Naive thymus-derived CD4-positive, alpha-beta T cell (primary cell): ENCODE measurements around the gene KCNC4. TPM values are rescaled to one million over a fixed set of nuclear protein-coding genes. Genes with fewer than 3 reads are reported as not detected.
A peak's percentile ranks its signal among the peaks of the same experiment; 100 is the strongest.

Experiments used
- ATAC-seq: fragments of 150-1000 bp; cut with Tn5 transposase; 2 replicates; pipeline ENCODE4 v1.10.0; 2021; ENCODE audit warnings: mild to moderate bottlenecking, moderate library complexity
- CTCF ChIA-PET: fragments of 350-600 bp; sonication (Branson Sonifier 250); formaldehyde crosslinking; loops from one replicate; lab custom pipeline; 2021; ENCODE audit warnings: antibody characterized with exemption; lab: Charles Lee
- POLR2A ChIA-PET: fragments of 350-600 bp; sonication (Branson Sonifier 250); formaldehyde crosslinking; loops from one replicate; lab custom pipeline; 2021; ENCODE audit warnings: antibody characterized with exemption, inconsistent platforms; lab: Charles Lee
- DNase-seq, 9 donors: peaks; one replicate each; pipeline versions ENCODE4 v3.0.0 to v3.0.0-alpha.2; 2020 to 2022; ENCODE audit warnings: mixed read lengths in 1 of 9
- H3K27ac ChIP-seq: one replicate; pipeline ENCODE4 v1.7.0; 2013; ENCODE audit warnings: mild to moderate bottlenecking, low read depth, low read length, moderate library complexity
- H3K27me3 ChIP-seq, 2 donors: one replicate each; pipeline ENCODE4 v1.7.0; 2013; ENCODE audit warnings: low read length in 2 of 2, mild to moderate bottlenecking in 2 of 2, moderate library complexity in 2 of 2; ENCODE audit not compliant: control insufficient read depth in 2 of 2, insufficient read depth in 2 of 2
- H3K36me3 ChIP-seq, 3 experiments: 1 replicate in 2 of 3; 2 replicates in 1 of 3; pipeline ENCODE4 v1.7.0; 2013; ENCODE audit warnings: low read length in 3 of 3, mild to moderate bottlenecking in 3 of 3, moderate library complexity in 1 of 3; ENCODE audit not compliant: insufficient read depth in 3 of 3, control insufficient read depth in 2 of 3
- H3K4me1 ChIP-seq, 2 donors: one replicate each; pipeline ENCODE4 v1.7.0; 2013; ENCODE audit warnings: low read length in 2 of 2, mild to moderate bottlenecking in 2 of 2, moderate library complexity in 1 of 2; ENCODE audit not compliant: control insufficient read depth in 2 of 2, insufficient read depth in 2 of 2
- H3K4me3 ChIP-seq: 2 replicates; pipeline ENCODE4 v1.7.0; 2013; ENCODE audit warnings: mild to moderate bottlenecking, low read length
- H3K9me3 ChIP-seq, 3 experiments: 1 replicate in 2 of 3; 2 replicates in 1 of 3; pipeline ENCODE4 v1.7.0; 2013; ENCODE audit warnings: low read length in 3 of 3; ENCODE audit not compliant: control insufficient read depth in 2 of 3
- H3K27ac Mint-ChIP-seq, 9 donors: one replicate each; pipeline ENCODE4 v1.8.0; 2020 to 2022; ENCODE audit warnings: mixed read lengths in 9 of 9, mild to moderate bottlenecking in 8 of 9, moderate library complexity in 5 of 9, inconsistent platforms in 2 of 9
- H3K27me3 Mint-ChIP-seq, 5 donors: one replicate each; pipeline ENCODE4 v1.8.0; 2021 to 2022; ENCODE audit warnings: mixed read lengths in 5 of 5, mild to moderate bottlenecking in 1 of 5
- H3K36me3 Mint-ChIP-seq, 5 donors: one replicate each; pipeline ENCODE4 v1.8.0; 2020 to 2022; ENCODE audit warnings: mixed read lengths in 5 of 5, mild to moderate bottlenecking in 3 of 5, inconsistent platforms in 1 of 5
- H3K4me1 Mint-ChIP-seq, 7 donors: one replicate each; pipeline ENCODE4 v1.8.0; 2020 to 2022; ENCODE audit warnings: mixed read lengths in 7 of 7, mild to moderate bottlenecking in 3 of 7, inconsistent platforms in 1 of 7
- H3K4me3 Mint-ChIP-seq, 10 donors: one replicate each; pipeline ENCODE4 v1.8.0; 2020 to 2022; ENCODE audit warnings: mild to moderate bottlenecking in 10 of 10, mixed read lengths in 10 of 10, moderate library complexity in 6 of 10, inconsistent platforms in 2 of 10
- H3K9me3 Mint-ChIP-seq, 11 donors: one replicate each; pipeline ENCODE4 v1.8.0; 2020 to 2022; ENCODE audit warnings: mixed read lengths in 11 of 11, mild to moderate bottlenecking in 4 of 11, inconsistent platforms in 1 of 11, moderate library complexity in 1 of 11
- intact Hi-C, 2 donors: fragments of 100-400 bp; cut with micrococcal nuclease; formaldehyde crosslinking; loops; one replicate each; pipeline ENCODE4 v1.15.1; 2023
- polyA plus RNA-seq, 2 donors: library from polyadenylated mRNA; unstranded; fragments of 300-500 nt; fragmentation: Illumina TruSeq; gene quantifications; one replicate each; pipeline ENCODE4 v1.2.3, GENCODE V29; 2021
- total RNA-seq, 6 experiments: library from RNA in 5 of 6; stranded (reverse) in 5 of 6; gene quantifications; 1 replicate in 5 of 6; 2 replicates in 1 of 6; pipeline ENCODE4 v1.2.3 and lab custom pipeline; 2021 to 2026

KCNC4 gene
- total and polyA plus RNA-seq, 7 experiments from 2014 or later = 1.6 to 18.2 (median 10.1) TPM

- Mint-ChIP-seq H3K27ac (peak overlapping the region in 1 of 9 donors; percentile 11), H3K9me3 (no peaks in the 10 kb centered on the region), H3K4me1 (peaks cover 0 to 5% (median 0%) of the 10 kb centered on the region in 7 donors), H3K27me3 (no peaks in the 10 kb centered on the region), H3K36me3 (peaks cover 0 to 10% (median 0%) of the 10 kb centered on the region in 5 donors), H3K4me3 (no peak overlapping the region)
- DNase-seq (no peak), ATAC-seq (no peak)
- no peak overlapping the region for H3K4me3 ChIP-seq
- CTCF ChIA-PET = interaction anchor here (3.5 kb wide), 1 partner anchor 21 kb away, joined by 16 read pairs; the partner anchor contains the start of gene KCNC4
- H3K9me3 ChIP-seq = no peaks in the 10 kb centered on the region
- no peaks in the 10 kb centered on the region for H3K4me1 ChIP-seq
- no peaks in the 10 kb centered on the region for H3K27me3 ChIP-seq
- intact Hi-C loops = no loop called here
- no peak overlapping the region for H3K27ac ChIP-seq
- peaks cover 0 to 12% (median 0%) of the 10 kb centered on the region in 3 experiments for H3K36me3 ChIP-seq
- POLR2A ChIA-PET = no interaction called here
Observed at GRCh38 chr1:110229348-110230001, 19.4 kb downstream of the KCNC4 start.

DNA sequence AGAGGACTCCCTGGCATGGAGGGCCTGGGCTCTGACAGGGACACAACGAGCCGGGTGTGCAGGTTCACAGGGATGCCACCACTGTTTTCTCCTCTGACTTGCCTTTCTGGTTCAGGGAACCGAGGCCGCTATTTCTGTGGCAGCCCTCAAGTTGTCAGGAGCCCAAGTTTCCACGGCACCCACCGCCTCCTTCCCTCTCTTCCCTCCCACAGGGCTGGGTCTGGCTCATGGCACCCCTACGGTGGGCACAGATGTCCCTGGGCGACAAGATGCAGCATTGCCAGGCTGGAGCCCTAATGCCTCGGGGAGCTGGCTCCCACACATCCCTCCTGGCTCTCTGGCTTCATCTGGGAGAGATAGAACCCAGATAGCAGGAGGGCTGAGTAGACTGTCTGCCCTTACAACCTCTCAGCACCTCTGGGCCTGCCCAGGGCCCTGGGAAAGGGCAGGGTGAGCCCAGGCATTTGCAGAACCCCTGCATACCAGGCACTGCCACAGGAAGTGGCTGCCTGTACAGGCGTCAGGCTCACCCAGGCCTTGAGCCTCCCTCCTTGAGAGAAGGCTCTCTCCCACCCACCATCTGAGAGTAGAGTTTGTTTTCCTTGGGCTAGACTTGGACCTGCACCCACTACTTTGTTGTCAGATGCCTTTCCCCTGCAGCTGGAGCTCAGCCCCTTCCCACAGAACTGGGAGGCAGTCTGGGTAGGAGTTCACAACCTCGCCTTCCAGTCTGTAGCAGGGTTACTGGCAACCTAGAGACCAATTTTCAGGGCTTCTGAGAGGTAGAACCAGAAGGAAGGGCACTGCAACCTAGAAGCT lies 20.5 kb downstream of the KCNC4 start:
- Histone ChIP-seq H3K4me1 (no peaks in the 10 kb centered on the region), H3K9me3 (no peaks in the 10 kb centered on the region), H3K27ac (no peak overlapping the region), H3K27me3 (no peaks in the 10 kb centered on the region), H3K4me3 (no peak overlapping the region), H3K36me3 (peaks cover 0 to 12% (median 0%) of the 10 kb centered on the region in 3 experiments)
- Mint-ChIP-seq H3K4me3 (no peak overlapping the region), H3K4me1 (peaks cover 0 to 7% (median 0%) of the 10 kb centered on the region in 7 donors), H3K27me3 (no peaks in the 10 kb centered on the region), H3K36me3 (peaks cover 0 to 18% (median 0%) of the 10 kb centered on the region in 5 donors), H3K27ac (no peak overlapping the region), H3K9me3 (no peaks in the 10 kb centered on the region)
- DNase-seq = no peak
- intact Hi-C loops = no loop called here
- no peak for ATAC-seq
- POLR2A ChIA-PET = no interaction called here
- CTCF ChIA-PET = no interaction called here

DNA sequence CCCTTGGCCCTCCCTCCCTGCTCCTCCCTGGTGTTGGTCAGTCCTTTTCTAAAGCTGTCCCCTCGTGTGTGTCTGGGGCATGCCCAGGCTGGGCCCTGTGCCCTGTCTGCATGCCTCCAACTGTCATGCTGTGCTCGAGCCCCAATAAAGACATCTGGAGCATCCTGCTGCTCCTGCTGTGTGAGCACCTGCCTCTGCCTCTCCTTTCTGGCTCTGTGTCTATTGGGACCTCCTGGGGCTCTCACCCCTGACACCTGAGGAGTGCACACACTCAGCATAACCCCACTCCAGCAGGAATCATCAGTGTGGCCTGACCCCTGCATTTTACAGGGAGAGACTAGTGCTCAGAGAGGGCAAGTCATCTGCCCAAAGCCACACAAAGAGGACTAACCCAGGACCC lies 23.7 kb downstream of the KCNC4 start:
- peaks cover 0 to 20% (median 0%) of the 10 kb centered on the region in 5 donors for H3K36me3 Mint-ChIP-seq
- DNase-seq (no peak), ATAC-seq (no peak)
- ChIA-PET CTCF (no interaction called here), POLR2A (no interaction called here)
- intact Hi-C loops = no loop called here
- Histone ChIP-seq H3K4me1 (no peaks in the 10 kb centered on the region), H3K27ac (no peak overlapping the region), H3K27me3 (no peaks in the 10 kb centered on the region), H3K4me3 (no peak overlapping the region), H3K9me3 (no peaks in the 10 kb centered on the region), H3K36me3 (peaks cover 0 to 11% (median 0%) of the 10 kb centered on the region in 3 experiments)
- no peak overlapping the region for H3K4me3 Mint-ChIP-seq
- H3K4me1 Mint-ChIP-seq = peaks cover 0 to 13% (median 0%) of the 10 kb centered on the region in 7 donors
- no peaks in the 10 kb centered on the region for H3K9me3 Mint-ChIP-seq
- H3K27ac Mint-ChIP-seq = peak overlapping the region in 1 of 9 donors; percentile 36
- no peaks in the 10 kb centered on the region for H3K27me3 Mint-ChIP-seq

GRCh38 chr1:110234691-110235090 lies 24.6 kb downstream of the KCNC4 start:
- no peaks in the 10 kb centered on the region for H3K27me3 ChIP-seq
- H3K27ac Mint-ChIP-seq = peak overlapping the region in 1 of 9 donors; percentile 11
- peaks cover 0 to 14% (median 0%) of the 10 kb centered on the region in 7 donors for H3K4me1 Mint-ChIP-seq
- H3K4me3 Mint-ChIP-seq = no peak overlapping the region
- H3K9me3 Mint-ChIP-seq = no peaks in the 10 kb centered on the region
- no peak for ATAC-seq
- no peaks in the 10 kb centered on the region for H3K9me3 ChIP-seq
- H3K4me3 ChIP-seq = no peak overlapping the region
- intact Hi-C loops = no loop called here
- no peak overlapping the region for H3K27ac ChIP-seq
- peaks cover 0 to 3% (median 0%) of the 10 kb centered on the region in 3 experiments for H3K36me3 ChIP-seq
- H3K27me3 Mint-ChIP-seq = no peaks in the 10 kb centered on the region
- DNase-seq = no peak
- no peaks in the 10 kb centered on the region for H3K4me1 ChIP-seq
- ChIA-PET POLR2A (no interaction called here), CTCF (no interaction called here)
- H3K36me3 Mint-ChIP-seq = peaks cover 0 to 19% (median 0%) of the 10 kb centered on the region in 5 donors

- no peaks in the 10 kb centered on the region for H3K9me3 Mint-ChIP-seq
- H3K36me3 Mint-ChIP-seq = peaks cover 0 to 15% (median 0%) of the 10 kb centered on the region in 5 donors
Observed at GRCh38 chr1:110235181-110235833, 25.2 kb downstream of the KCNC4 start.

DNA sequence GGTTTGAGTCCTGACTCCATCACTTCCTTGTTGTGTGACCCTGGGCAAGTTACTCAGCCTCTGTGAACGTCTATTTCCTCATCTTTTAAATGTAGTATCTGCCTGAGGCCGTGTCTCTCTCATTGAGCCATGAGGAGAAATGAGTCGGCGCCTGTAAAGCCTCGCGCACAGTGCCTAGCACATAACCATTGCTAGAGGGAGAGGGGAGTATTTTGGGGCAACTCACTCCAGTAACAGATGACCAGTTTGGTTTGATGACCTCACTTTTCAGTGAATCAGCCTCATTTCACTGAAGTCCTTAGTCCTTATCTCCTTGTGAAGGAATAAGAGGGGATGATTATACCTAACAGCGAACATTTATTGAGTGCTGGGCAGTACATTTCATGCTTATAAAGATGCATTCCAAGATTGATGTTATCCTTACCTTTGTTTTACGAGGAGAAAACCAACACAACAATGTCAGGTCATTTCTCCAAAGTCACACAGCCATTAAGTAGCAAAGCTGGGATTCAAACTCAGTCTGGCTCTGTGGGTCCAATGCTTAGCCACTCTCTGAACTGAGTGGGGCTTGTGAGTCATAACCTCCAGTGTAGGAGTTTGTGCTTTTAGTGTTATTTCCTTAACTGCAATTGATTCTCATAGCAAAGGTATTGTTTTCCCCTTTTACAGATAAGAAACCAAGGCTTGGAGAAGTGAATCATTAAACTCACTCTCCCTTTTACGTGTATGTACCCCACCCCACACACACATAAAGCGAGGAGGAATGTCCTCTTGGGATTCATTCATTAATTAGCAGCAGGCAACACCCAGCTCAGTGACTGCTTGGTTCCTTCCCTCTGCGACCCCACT lies 25.9 kb downstream of the KCNC4 start:
- peak; percentile 83 for ATAC-seq
- Mint-ChIP-seq H3K27me3 (no peaks in the 10 kb centered on the region), H3K27ac (peak overlapping the region in 1 of 9 donors; percentile 76), H3K36me3 (peaks cover 0 to 15% (median 0%) of the 10 kb centered on the region in 5 donors), H3K4me3 (no peak overlapping the region), H3K4me1 (peaks cover 0 to 16% (median 0%) of the 10 kb centered on the region in 7 donors), H3K9me3 (no peaks in the 10 kb centered on the region)
- Histone ChIP-seq H3K4me3 (no peak overlapping the region), H3K27me3 (no peaks in the 10 kb centered on the region), H3K4me1 (no peaks in the 10 kb centered on the region), H3K36me3 (peaks cover 0 to 3% (median 0%) of the 10 kb centered on the region in 3 experiments), H3K9me3 (no peaks in the 10 kb centered on the region), H3K27ac (no peak overlapping the region)
- DNase-seq = peak in 1 of 9 donors; percentile 50
- ChIA-PET POLR2A (no interaction called here), CTCF (no interaction called here)
- intact Hi-C loops = no loop called here

More at GRCh38 chr1:110235181-110235833, 25.2 kb downstream of the KCNC4 start:
- no peaks in the 10 kb centered on the region for H3K27me3 Mint-ChIP-seq
- intact Hi-C loops = no loop called here
- peaks cover 0 to 3% (median 0%) of the 10 kb centered on the region in 3 experiments for H3K36me3 ChIP-seq
- no peak overlapping the region for H3K4me3 ChIP-seq
- no peak for ATAC-seq
- ChIA-PET CTCF (no interaction called here), POLR2A (no interaction called here)
- peak overlapping the region in 1 of 9 donors; percentile 76 for H3K27ac Mint-ChIP-seq
- no peak overlapping the region for H3K27ac ChIP-seq
- H3K4me1 ChIP-seq = no peaks in the 10 kb centered on the region
- DNase-seq = no peak
- H3K4me1 Mint-ChIP-seq = peaks cover 0 to 16% (median 0%) of the 10 kb centered on the region in 7 donors
- H3K4me3 Mint-ChIP-seq = no peak overlapping the region
- H3K9me3 ChIP-seq = no peaks in the 10 kb centered on the region
- H3K27me3 ChIP-seq = no peaks in the 10 kb centered on the region
